RWPE1 (cell line): ENCODE measurements around the gene RGS6.

Source experiments
- CTCF ChIA-PET: fragments of 350-600 bp; sonication (Branson Sonifier 250); formaldehyde crosslinking; extraction: SDS; loops from one replicate; lab custom pipeline; 2021; lab: Yijun Ruan, JAX
- POLR2A ChIA-PET: fragments of 400-600 bp; formaldehyde crosslinking; extraction: SDS; loops from one replicate; lab custom pipeline; 2020; ENCODE audit warnings: antibody characterized with exemption; ENCODE audit not compliant: low non-redundant PET; lab: Yijun Ruan, JAX
- DNase-seq: peaks from one replicate; pipeline ENCODE4 v3.0.0; 2012; ENCODE audit warnings: low spot score
- H3K27ac ChIP-seq: fragments of 450-650 bp; 2 replicates; pipeline ENCODE4 v1.5.1; 2017
- TF ChIP-seq, protein P1 (sequence below): fragments of 450-650 bp; conservative IDR thresholded peaks from 2 replicates; pipeline ENCODE4 v1.5.1; 2017; ENCODE audit warnings: low read depth, mild to moderate bottlenecking

Gene RGS6

DNA sequence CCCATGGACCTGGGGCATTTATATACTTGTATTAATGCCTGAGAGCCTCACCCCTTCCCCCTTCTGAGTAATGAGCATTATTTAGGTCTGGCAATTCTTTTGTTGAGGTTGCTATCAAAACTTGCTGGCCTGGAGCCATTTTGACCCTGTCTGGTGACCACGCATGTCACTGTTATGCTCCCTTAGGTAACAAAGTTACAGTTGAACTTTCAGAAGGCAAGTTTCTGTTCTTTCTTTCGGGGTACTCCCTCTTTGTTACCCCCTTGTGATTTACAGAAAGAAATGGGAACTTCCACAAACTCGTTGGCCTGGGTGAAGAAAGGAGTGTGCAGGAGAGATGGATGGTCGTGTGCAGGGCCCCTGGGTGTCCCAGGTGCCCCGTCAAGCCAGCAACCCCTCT, 656.3 kb downstream of the RGS6 start:
- DNase-seq, result no peak
- TF ChIP-seq, protein P1, sequence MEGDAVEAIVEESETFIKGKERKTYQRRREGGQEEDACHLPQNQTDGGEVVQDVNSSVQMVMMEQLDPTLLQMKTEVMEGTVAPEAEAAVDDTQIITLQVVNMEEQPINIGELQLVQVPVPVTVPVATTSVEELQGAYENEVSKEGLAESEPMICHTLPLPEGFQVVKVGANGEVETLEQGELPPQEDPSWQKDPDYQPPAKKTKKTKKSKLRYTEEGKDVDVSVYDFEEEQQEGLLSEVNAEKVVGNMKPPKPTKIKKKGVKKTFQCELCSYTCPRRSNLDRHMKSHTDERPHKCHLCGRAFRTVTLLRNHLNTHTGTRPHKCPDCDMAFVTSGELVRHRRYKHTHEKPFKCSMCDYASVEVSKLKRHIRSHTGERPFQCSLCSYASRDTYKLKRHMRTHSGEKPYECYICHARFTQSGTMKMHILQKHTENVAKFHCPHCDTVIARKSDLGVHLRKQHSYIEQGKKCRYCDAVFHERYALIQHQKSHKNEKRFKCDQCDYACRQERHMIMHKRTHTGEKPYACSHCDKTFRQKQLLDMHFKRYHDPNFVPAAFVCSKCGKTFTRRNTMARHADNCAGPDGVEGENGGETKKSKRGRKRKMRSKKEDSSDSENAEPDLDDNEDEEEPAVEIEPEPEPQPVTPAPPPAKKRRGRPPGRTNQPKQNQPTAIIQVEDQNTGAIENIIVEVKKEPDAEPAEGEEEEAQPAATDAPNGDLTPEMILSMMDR, result no peak
- no peak overlapping the region for H3K27ac ChIP-seq
- ChIA-PET POLR2A (no interaction called here), CTCF (interaction anchor here (0.6 kb wide), 2 partner anchors 67 to 74 kb away, joined by 3 read pairs; no protein-coding TSS in a partner anchor)

DNA sequence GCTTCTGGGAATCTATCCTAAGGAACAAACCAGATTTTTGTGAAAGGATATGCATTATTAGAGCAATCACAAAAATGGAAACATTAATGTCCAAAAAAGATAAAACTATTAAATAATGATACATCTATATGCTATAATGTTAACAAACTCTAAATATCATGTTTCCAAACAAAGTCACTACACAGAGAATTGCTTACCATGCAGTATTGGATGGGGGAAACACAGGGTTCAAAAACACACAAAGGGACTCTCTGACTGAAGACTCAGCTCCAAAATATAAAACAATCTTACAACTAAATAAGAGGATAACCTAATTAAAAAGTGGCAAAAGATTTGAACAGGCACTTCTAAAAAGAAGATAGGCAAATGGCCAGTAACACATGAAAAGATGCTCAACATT, 657.4 kb downstream of the RGS6 start:
- no peak for DNase-seq
- POLR2A ChIA-PET, result no interaction called here
- CTCF ChIA-PET, result interaction anchor here (0.6 kb wide), 1 partner anchor 368 kb away, joined by 3 read pairs; no protein-coding TSS in a partner anchor
- TF ChIP-seq, protein P1, result no peak
- H3K27ac ChIP-seq, result no peak overlapping the region

DNA sequence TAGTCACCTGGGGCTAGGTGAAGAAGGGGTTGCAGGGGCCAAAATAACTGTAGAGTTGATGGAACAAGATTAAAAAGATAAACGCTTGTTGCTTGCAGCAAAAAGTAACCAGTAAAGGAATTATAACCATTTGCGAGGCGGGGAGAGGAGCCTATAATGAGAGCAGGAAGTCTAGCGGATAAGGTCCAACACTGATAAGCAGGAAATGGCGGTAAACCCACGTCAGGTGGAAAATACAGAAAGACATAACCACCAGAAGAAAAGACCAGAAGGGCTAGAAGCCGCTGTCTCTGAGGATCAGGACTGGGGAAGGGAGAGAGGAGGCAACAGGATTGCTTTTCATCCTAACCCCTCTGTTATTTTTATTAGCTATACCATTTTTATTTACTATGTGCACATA, 658.3 kb downstream of the RGS6 start:
- POLR2A ChIA-PET, result no interaction called here
- DNase-seq, result no peak
- TF ChIP-seq, protein P1, result no peak
- no peak overlapping the region for H3K27ac ChIP-seq
- CTCF ChIA-PET, result no interaction called here

DNA sequence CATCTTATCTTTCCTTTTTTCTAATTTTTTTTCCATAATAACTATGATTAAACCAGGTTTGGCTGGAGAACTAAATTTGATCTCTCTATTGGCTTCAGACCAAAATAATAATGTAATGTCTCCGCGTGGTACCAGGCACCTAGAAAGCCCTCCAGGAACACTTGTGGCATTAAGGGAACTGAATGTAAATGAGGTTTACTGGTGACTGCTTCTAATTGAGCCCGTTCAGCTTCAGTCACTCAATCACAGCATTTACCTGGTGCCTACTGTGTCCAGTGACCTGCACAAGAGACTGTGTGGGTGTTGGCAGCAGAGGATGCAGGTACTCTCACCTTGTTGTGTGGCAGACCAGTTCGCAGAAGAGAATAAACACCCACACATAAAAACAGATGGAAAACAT, 659.2 kb downstream of the RGS6 start:
- no peak overlapping the region for H3K27ac ChIP-seq
- TF ChIP-seq, protein P1, result no peak
- ChIA-PET POLR2A (no interaction called here), CTCF (no interaction called here)
- no peak for DNase-seq

DNA sequence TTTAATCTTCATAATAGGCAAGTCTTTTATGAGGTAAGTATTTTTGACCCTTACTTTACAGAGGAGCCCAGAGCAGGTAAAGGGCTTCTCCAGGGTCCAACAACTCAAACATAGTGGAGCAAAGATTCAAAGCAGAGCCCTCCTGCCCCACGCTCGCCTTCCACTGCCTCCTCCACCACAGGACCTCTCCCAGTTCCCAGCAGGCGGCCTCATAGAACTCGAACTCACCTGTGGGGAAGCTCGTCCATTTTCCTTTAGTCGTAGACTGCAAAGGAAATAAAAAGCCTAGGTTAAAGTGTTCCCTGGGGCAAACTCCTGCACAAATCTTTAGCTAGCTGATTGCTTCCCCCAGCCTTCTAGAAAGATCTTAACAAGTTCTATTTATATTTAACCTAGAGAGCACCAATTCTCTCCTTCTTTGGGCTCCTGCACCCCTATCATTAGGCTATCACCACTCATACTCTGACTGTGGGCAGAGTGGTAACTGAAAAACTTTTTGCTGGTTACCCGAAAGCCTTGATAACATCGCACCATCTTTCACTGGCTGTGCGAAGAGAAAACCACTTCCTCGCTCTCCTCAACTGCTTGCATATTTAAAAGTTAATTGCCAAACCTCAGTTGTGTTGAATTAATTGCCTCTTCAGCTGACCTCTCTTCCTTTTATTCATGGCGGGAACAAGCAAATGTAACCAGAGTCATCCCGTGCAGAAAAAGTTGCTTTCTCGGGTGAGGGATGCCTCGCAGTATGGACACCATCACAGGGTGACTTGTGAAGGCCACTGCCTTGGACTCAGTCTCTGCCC, 662.1 kb downstream of the RGS6 start:
- DNase-seq, result no peak
- H3K27ac ChIP-seq, result no peak overlapping the region
- ChIA-PET POLR2A (no interaction called here), CTCF (no interaction called here)
- TF ChIP-seq, protein P1, result no peak

DNA sequence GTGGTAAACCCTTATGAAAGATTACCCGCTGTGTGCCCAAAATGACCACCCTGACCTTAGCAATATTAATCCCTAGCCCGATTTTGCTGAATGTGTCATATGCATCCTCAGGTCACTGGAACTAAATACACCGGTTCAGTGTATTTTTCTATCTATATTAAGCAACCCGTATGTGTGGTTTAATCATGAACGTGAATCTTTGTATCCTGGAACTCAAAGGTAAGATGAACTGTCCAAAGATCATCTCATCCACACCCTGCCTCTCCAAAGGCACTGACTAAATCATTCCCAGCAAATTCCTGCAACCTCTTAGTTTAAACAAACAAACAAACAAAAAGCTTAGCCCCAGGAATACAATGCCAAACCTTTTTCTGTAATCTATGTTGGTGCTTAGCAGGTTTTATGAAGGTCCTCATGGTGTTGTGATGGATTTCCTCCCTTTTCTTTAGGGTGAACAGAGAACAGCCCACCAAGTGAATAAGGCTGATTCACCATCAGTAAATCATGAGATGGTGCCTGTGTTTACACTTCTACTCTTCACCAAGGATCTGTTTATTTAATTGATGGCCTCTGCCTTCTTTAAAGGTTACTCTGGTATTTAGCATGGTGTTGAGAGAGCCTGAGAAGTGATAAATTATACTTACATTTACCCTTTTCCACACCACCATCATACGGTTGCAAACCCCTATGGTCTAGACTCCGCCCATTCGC, 663.1 kb downstream of the RGS6 start:
- ChIA-PET CTCF (no interaction called here), POLR2A (no interaction called here)
- TF ChIP-seq, protein P1, result no peak
- no peak overlapping the region for H3K27ac ChIP-seq
- no peak for DNase-seq
